CD14-positive monocyte (primary cell): ENCODE measurements around the gene C5orf58. TPM values are rescaled to one million over a fixed set of nuclear protein-coding genes. Genes with fewer than 3 reads are reported as not detected.

Source experiments
- DNase-seq, 3 donors: peaks; one replicate each; pipeline ENCODE4 v3.0.0-alpha.2; 2011 to 2022
- H2AFZ ChIP-seq: 2 replicates; pipeline ENCODE4 v1.6.0; 2012; ENCODE audit warnings: mild to moderate bottlenecking, low read depth, low read length, inconsistent platforms; ENCODE audit not compliant: insufficient read depth, poor library complexity, severe bottlenecking
- H3K27ac ChIP-seq, 2 donors: 1 replicate in 1 of 2; 2 replicates in 1 of 2; pipeline ENCODE4 v1.5.1; 2012 to 2013; ENCODE audit warnings: low read length in 2 of 2, control low read depth in 1 of 2, inconsistent platforms in 1 of 2, low read depth in 1 of 2, mild to moderate bottlenecking in 1 of 2
- H3K27me3 ChIP-seq, 2 donors: one replicate each; pipeline versions ENCODE4 v1.6.0 to v1.6.1; 2011 to 2013; ENCODE audit warnings: low read length in 2 of 2; ENCODE audit not compliant: control insufficient read depth in 2 of 2, insufficient read depth in 2 of 2
- H3K36me3 ChIP-seq, 2 donors: replicated peaks in 1 of 2; 1 replicate in 1 of 2; 2 replicates in 1 of 2; pipeline versions ENCODE4 v1.5.1 to v1.6.1; 2012 to 2013; ENCODE audit warnings: low read length in 2 of 2, control low read depth in 1 of 2, inconsistent platforms in 1 of 2, mild to moderate bottlenecking in 1 of 2; ENCODE audit not compliant: insufficient read depth in 2 of 2, control insufficient read depth in 1 of 2
- H3K4me1 ChIP-seq, 2 donors: 1 replicate in 1 of 2; 2 replicates in 1 of 2; pipeline versions ENCODE4 v1.5.1 to v1.6.1; 2012 to 2013; ENCODE audit warnings: low read length in 2 of 2, control low read depth in 1 of 2, inconsistent platforms in 1 of 2, mild to moderate bottlenecking in 1 of 2, moderate library complexity in 1 of 2; ENCODE audit not compliant: insufficient read depth in 2 of 2, control insufficient read depth in 1 of 2
- H3K4me2 ChIP-seq: replicated peaks from 2 replicates; pipeline ENCODE3; 2012; ENCODE audit warnings: low read length, moderate library complexity, mild to moderate bottlenecking; ENCODE audit not compliant: poor library complexity, severe bottlenecking; ENCODE audit errors: extremely low read depth
- H3K4me3 ChIP-seq, 3 experiments: fragments of 200-600 bp in 1 of 3; sonication (generic) in 1 of 3; replicated peaks in 1 of 3; 1 replicate in 2 of 3; 2 replicates in 1 of 3; pipeline ENCODE4 v1.5.1; 2011 to 2013; ENCODE audit warnings: low read length in 3 of 3, mild to moderate bottlenecking in 3 of 3, control low read depth in 2 of 3, low read depth in 2 of 3, inconsistent platforms in 1 of 3, moderate library complexity in 1 of 3
- H3K79me2 ChIP-seq: 2 replicates; pipeline ENCODE4 v1.6.0; 2012; ENCODE audit warnings: mild to moderate bottlenecking, control low read depth, inconsistent platforms, low read length, moderate library complexity; ENCODE audit not compliant: insufficient read depth
- H3K9ac ChIP-seq: 2 replicates; pipeline ENCODE4 v1.6.0; 2017; ENCODE audit warnings: low read length, mild to moderate bottlenecking; ENCODE audit not compliant: insufficient read depth, poor library complexity, severe bottlenecking
- H3K9me3 ChIP-seq, 2 donors: replicated peaks in 1 of 2; 1 replicate in 1 of 2; 2 replicates in 1 of 2; pipeline versions ENCODE4 v1.5.1 to v1.6.1; 2012 to 2013; ENCODE audit warnings: low read length in 2 of 2, control low read depth in 1 of 2; ENCODE audit not compliant: control insufficient read depth in 1 of 2, insufficient read depth in 1 of 2
- H4K20me1 ChIP-seq: 2 replicates; pipeline ENCODE4 v1.6.0; 2012; ENCODE audit warnings: mild to moderate bottlenecking, low read length, control low read depth, moderate library complexity; ENCODE audit not compliant: insufficient read depth
- H3K27ac Mint-ChIP-seq, 7 donors: one replicate each; pipeline ENCODE4 v1.8.0; 2020; ENCODE audit warnings: mild to moderate bottlenecking in 7 of 7, mixed read lengths in 7 of 7, moderate library complexity in 6 of 7, inconsistent platforms in 2 of 7
- H3K27me3 Mint-ChIP-seq, 3 donors: one replicate each; pipeline ENCODE4 v1.8.0; 2021 to 2022; ENCODE audit warnings: low read depth in 3 of 3, mild to moderate bottlenecking in 3 of 3, mixed read lengths in 3 of 3, moderate library complexity in 3 of 3, inconsistent platforms in 1 of 3
- H3K36me3 Mint-ChIP-seq, 2 donors: one replicate each; pipeline ENCODE4 v1.8.0; 2020; ENCODE audit warnings: mixed read lengths in 2 of 2, inconsistent platforms in 1 of 2, mild to moderate bottlenecking in 1 of 2
- H3K4me1 Mint-ChIP-seq: one replicate; pipeline ENCODE4 v1.8.0; 2020; ENCODE audit warnings: mild to moderate bottlenecking, mixed read lengths
- H3K4me3 Mint-ChIP-seq, 2 donors: one replicate each; pipeline ENCODE4 v1.8.0; 2020; ENCODE audit warnings: mild to moderate bottlenecking in 2 of 2, mixed read lengths in 2 of 2, moderate library complexity in 1 of 2
- H3K9me3 Mint-ChIP-seq, 7 donors: one replicate each; pipeline ENCODE4 v1.8.0; 2020 to 2022; ENCODE audit warnings: mixed read lengths in 7 of 7, mild to moderate bottlenecking in 6 of 7, moderate library complexity in 6 of 7, inconsistent platforms in 2 of 7
- CTCF ChIP-seq: fragments of 200-600 bp; IDR thresholded peaks from one replicate; pipeline ENCODE4 v1.8.0; 2022; ENCODE audit warnings: antibody characterized with exemption, mild to moderate bottlenecking
- WGBS: methylation state at CpG from one replicate; pipeline ENCODE4 v1.1.5; 2013; ENCODE audit warnings: missing lambda C conversion rate; ENCODE audit not compliant: insufficient coverage; 5-methylcytosine and 5-hydroxymethylcytosine counted together
- intact Hi-C, 2 donors: fragments of 100-400 bp; cut with micrococcal nuclease; formaldehyde crosslinking; loops; one replicate each; pipeline versions ENCODE4 v1.15.0 to v1.15.1; 2023
- polyA plus RNA-seq, 3 donors: library from polyadenylated mRNA; depleted of rRNA in 1 of 3; unstranded in 2 of 3; stranded (reverse) in 1 of 3; fragments of 300-500 nt in 2 of 3; fragments of >200 nt in 1 of 3; fragmentation: Illumina TruSeq in 2 of 3; gene quantifications; 1 replicate in 2 of 3; 2 replicates in 1 of 3; pipeline ENCODE4 v1.2.3, GENCODE V29; 2012 to 2021

The C5orf58 gene
- polyA plus RNA-seq, 3 donors: 0.46 TPM; not detected in 2

GRCh38 chr5:170288151-170288550, 55.4 kb downstream of the C5orf58 start:
- peaks cover 90 to 93% of the 10 kb centered on the region in 2 donors for H3K36me3 ChIP-seq
- H3K36me3 Mint-ChIP-seq: peaks cover 96 to 99% of the 10 kb centered on the region in 2 donors
- H3K4me3 Mint-ChIP-seq: peak overlapping the region in 1 of 2 donors; percentile 7
- no peak for TF ChIP-seq CTCF
- no peak overlapping the region for H2AFZ ChIP-seq
- peak overlapping the region; percentile 29 for H3K4me2 ChIP-seq
- no peak overlapping the region for H3K9ac ChIP-seq
- H3K9me3 ChIP-seq: no peaks in the 10 kb centered on the region
- peaks cover 91% of the 10 kb centered on the region for H3K79me2 ChIP-seq
- no peaks in the 10 kb centered on the region for H3K27me3 ChIP-seq
- intact Hi-C loops: no loop called here
- H3K9me3 Mint-ChIP-seq: peaks cover 0 to 2% (median 0%) of the 10 kb centered on the region in 7 donors
- H3K4me1 Mint-ChIP-seq: peaks cover 92% of the 10 kb centered on the region
- peaks cover 73 to 84% of the 10 kb centered on the region in 2 donors for H3K4me1 ChIP-seq
- peak overlapping the region; percentile 66 to 74 for H3K27ac ChIP-seq
- peak overlapping the region; percentile 84 to 100 (median 96) for H3K27ac Mint-ChIP-seq
- DNase-seq: no peak
- no CpG with 5 or more reads among the region's 2 CpGs for WGBS
- peaks cover 0 to 6% (median 0%) of the 10 kb centered on the region in 3 donors for H3K27me3 Mint-ChIP-seq
- H4K20me1 ChIP-seq: peaks cover 99% of the 10 kb centered on the region
- no peak overlapping the region for H3K4me3 ChIP-seq

- no peak overlapping the region for H3K4me3 ChIP-seq
- no peak overlapping the region for H3K9ac ChIP-seq
- peak overlapping the region in 1 of 2 donors; percentile 49 for H3K4me3 Mint-ChIP-seq
- peaks cover 73 to 84% of the 10 kb centered on the region in 2 donors for H3K4me1 ChIP-seq
- no peak for DNase-seq
- peaks cover 90% of the 10 kb centered on the region for H3K79me2 ChIP-seq
- TF ChIP-seq CTCF: no peak
- H3K4me2 ChIP-seq: peak overlapping the region; percentile 29
- peaks cover 0 to 2% (median 0%) of the 10 kb centered on the region in 7 donors for H3K9me3 Mint-ChIP-seq
- H3K27me3 Mint-ChIP-seq: peaks cover 0 to 6% (median 0%) of the 10 kb centered on the region in 3 donors
- H3K27me3 ChIP-seq: no peaks in the 10 kb centered on the region
- no peak overlapping the region for H2AFZ ChIP-seq
- H3K9me3 ChIP-seq: no peaks in the 10 kb centered on the region
- peak overlapping the region; percentile 66 to 74 for H3K27ac ChIP-seq
- peaks cover 87 to 90% of the 10 kb centered on the region in 2 donors for H3K36me3 ChIP-seq
- WGBS: no CpG with 5 or more reads among the region's 3 CpGs
- peak overlapping the region; percentile 84 to 100 (median 96) for H3K27ac Mint-ChIP-seq
- peaks cover 95 to 96% of the 10 kb centered on the region in 2 donors for H3K36me3 Mint-ChIP-seq
- intact Hi-C loops: no loop called here
- H4K20me1 ChIP-seq: peaks cover 99% of the 10 kb centered on the region
- peaks cover 92% of the 10 kb centered on the region for H3K4me1 Mint-ChIP-seq
Observed at GRCh38 chr5:170288551-170288950, 55.8 kb downstream of the C5orf58 start.
